T1000 (cell line): Measurements from ENCODE around the gene FAM114A1.
"Not testable (repeated sequence)": the region's sequence is repeated elsewhere in the genome, so short reads cannot be mapped to it uniquely, and the experiment has no call there.

Experiments used
- DNase-seq: peaks from one replicate; lab custom pipeline; 2025; ENCODE audit warnings: mixed read lengths; lab: John Stamatoyannopoulos, UW

The FAM114A1 gene

DNA sequence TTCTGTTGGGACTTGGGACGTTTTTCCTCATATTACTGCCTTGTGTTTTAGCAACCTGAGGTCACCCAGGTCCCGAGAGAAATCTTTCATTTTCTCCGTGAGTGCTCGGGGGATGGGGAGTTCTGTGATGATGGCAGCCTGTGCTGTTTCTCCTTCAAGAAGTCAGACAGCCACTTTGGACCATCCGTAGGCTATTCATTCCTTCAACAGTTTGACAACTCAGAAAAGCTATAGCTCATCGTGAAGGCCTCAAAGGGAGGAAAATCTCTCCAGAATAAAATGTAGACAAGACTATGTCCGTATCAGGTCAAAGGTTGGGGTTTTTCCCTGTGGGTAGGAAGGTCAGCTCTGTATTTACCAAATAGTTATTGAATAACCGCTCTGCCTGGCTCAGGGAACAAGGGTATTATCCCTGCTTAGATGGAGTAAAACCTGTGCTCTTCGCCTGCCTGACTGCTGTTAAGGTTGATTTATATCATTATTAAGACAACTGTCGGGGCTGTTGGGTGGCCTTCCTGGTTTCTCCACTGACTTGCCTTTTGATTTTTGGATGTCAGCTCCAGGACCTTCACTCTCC lies 36.6 kb downstream of the FAM114A1 start:
- DNase-seq, result no peak

GRCh38 chr4:38904682-38905081 lies 37.1 kb downstream of the FAM114A1 start:
- no peak for DNase-seq

- DNase-seq, result no peak
These were observed 38.2 kb downstream of the FAM114A1 start for GRCh38 chr4:38905652-38906385.

- no peak for DNase-seq
These were observed 40.2 kb downstream of the FAM114A1 start for GRCh38 chr4:38907696-38908270.

GRCh38 chr4:38909015-38909414 lies 41.4 kb downstream of the FAM114A1 start:
- no peak for DNase-seq

DNA sequence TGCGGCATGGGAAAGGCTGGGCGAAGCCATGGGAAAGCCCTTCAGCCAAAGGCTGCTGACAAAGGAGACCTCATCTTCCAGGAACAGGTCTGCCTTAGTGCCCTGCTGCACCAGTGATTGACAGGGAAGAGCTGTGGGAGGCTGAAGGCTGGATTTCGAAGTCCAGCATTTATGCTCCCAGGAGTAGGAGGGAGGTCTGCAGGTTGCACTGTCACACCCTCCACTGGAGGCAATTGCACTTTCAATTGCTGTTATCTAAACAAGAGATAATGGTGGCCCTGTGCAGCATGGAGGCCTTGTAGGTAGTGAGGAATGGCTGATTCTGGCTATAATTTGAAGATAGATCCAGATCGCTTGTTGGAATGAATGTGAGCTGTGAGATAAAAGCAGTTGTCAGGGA lies 43.7 kb downstream of the FAM114A1 start:
- no peak for DNase-seq

- no peak for DNase-seq
These were observed 47.2 kb downstream of the FAM114A1 start for GRCh38 chr4:38914854-38915253.

DNA sequence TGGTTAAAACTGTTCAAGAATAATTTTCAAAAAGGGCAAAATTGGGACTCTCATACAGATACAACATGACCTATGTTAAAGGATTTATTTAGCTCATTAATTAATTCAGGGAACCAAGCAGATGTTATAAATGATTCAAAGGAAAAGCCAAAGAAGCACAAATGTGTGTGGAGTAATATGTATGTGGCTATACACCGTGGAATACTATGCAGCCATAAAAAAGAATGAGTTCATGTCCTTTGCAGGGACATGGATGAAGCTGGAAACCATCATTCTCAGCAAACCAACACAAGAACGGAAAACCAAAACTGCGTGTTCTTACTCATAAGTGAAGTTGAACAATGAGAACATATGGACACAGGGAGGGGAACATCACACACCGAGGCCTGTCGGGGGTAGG lies 48.7 kb downstream of the FAM114A1 start:
- DNase-seq, result not testable (repeated sequence)

DNA sequence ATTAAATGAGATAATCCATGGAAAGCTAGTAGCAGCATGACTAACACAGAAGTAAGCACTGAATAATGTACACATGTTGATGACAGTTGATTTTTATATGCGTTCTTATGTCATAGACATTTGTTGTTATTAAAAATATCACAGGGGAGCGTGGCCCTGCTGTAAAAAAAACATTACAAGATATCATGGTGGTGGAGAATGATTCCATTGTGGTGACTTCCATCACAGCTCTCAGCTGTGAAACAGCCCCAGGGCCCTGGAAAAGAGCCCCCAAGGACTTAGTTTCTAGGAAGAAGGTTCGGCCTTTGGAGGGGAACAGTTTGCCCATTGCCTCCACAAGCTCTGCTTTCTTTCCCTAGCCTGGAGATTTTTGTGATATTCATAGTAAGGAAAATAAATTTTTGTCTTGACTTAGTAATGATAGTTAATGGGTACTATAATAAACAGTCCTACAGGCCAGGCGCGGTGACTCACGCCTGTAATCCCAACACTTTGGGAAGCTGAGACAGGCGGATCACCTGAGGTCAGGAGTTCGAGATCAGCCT lies 49.9 kb downstream of the FAM114A1 start:
- DNase-seq, result peak; percentile 28

DNA sequence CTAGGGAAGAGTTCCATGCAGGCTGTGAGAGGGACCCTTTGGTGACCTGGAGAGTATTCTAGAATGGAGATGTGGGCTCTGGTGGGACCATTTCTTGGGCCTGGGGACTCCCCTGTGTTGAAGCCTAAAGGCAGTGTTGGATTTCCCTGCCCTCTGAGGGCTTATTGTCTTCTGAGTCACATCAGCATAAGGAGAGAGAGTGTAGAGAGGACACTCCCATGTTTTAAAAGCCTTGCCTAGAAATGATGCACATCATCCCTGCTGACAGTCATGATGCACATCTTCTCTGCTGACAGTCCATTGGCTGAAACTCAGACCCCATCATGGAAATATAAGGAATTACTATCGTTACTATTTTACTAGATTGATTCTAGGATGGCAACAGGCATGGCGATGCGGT lies 51.9 kb downstream of the FAM114A1 start:
- no peak for DNase-seq

GRCh38 chr4:38920186-38920585 lies 52.6 kb downstream of the FAM114A1 start:
- DNase-seq, result no peak

DNA sequence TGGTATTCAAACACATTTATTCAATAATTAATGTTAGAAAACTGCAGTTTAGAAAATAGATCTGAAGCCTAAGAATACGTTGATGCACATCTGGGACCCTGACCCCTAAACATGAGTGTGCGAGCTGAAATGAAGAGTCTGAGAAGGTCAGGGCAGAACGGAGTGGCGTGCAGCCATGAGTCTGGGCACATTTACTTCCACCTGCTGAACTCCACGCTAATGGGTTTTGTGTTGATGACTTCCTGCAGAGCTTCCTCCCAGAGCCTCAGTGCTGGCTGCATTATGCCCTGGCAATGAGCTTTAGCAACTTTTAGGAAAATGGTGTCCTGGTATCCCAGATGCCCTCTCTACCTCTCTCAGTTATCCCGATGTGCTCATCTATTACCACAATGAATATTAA lies 53.1 kb downstream of the FAM114A1 start:
- no peak for DNase-seq

DNA sequence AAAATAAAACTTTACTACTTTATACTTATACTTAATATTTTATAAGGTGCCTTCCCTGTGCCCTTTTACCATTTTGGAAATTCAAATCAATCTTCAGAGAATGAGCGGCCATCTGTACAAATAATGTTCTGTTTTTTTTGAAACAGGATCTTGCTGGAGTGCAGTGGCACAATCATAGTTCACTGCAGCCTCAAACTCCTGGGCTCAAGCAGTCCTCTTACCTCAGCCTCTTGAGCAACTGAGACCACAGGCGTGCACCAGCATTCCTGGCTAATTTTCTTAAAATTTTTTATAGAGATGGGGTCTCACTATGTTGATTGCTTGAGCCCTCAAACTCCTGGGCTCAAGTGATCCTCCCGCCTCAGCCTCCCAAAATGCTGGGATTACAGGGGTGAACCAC lies 53.5 kb downstream of the FAM114A1 start:
- no peak for DNase-seq

GRCh38 chr4:38923746-38924145 lies 56.1 kb downstream of the FAM114A1 start:
- DNase-seq, result no peak

- no peak for DNase-seq
These were observed 56.7 kb downstream of the FAM114A1 start for GRCh38 chr4:38924353-38924752.

- DNase-seq, result no peak
These were observed 58.1 kb downstream of the FAM114A1 start for GRCh38 chr4:38925492-38926413.

DNA sequence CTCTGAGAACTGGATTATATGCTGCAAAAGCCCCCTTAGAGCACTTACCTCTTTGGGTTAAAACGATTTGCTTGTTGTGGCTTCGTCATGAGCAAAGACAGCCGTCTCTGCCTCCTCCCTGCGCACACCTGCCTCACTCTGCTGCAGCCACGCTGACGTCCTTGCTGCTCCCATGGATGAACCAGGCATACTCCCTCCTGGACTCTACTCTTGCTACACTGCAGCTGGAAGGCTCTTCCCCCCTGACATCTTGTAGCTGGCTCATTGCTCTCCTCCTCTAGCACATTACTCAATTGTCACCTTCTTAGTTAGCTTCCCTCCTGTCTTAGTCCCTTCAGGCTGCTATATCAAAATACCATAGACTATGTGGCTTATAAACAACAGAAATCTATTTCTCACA lies 59.3 kb downstream of the FAM114A1 start:
- no peak for DNase-seq

- no peak for DNase-seq
These were observed 61.0 kb downstream of the FAM114A1 start for GRCh38 chr4:38928568-38928967.

DNA sequence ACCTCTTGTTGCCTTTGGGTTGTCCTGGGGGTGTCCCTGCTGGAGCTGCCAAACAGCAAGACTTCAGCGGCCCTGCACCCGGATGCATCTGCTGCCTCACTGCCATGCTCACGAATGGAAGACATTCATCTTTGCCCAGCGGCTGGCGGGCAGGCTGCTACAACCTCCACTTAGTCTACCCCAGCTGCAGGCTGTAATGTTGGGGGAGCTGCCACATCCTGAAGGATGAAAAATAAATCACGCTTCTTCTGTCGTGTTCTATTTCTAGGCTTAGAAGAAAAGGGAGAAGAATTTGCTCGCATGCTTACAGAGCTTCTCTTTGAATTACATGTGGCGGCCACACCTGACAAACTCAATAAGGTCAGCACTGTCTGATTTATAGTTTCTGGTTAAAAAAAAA lies 61.4 kb downstream of the FAM114A1 start:
- DNase-seq, result no peak

DNA sequence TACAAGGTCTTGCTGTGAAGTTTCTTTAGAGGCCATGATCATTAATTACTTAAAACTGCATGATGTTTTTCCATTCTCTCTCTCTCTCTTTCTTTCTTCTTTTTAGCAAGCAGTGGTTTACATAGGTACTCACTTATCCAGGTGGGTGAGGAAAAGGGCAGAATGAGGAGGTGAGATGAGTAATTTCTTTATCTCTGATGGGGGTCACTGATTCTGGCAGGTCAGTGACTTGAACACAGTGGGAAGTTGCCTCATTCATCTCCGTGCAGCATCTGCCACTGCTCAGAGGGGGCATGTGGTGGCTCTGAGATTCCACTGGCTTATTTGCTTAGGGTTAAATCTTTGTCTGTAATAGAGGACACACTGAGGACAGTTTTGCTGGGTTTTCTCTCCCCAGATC lies 62.6 kb downstream of the FAM114A1 start:
- DNase-seq, result no peak

GRCh38 chr4:38930707-38931106 lies 63.1 kb downstream of the FAM114A1 start:
- no peak for DNase-seq

DNA sequence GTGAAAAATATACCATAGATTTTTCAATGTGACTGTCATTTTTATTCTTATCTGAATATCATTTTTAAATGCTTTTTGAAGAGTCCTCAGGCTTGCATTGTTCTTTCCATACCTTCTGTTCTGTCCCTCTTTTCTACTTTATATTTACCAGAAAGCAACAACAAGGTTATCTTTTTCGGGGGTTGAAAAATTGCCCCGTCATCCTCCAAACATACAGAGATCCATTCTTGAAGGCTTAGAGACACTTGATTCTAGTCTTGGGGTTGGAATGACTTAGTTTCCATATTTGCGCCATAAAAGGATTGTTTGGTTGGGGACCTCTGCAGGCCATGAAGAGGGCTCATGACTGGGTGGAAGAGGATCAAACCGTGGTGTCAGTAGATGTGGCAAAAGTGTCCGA lies 63.5 kb downstream of the FAM114A1 start:
- DNase-seq, result no peak
